ENCODE data around the gene PHAF1. TPM values are rescaled to one million over a fixed set of nuclear protein-coding genes. Genes with fewer than 3 reads are reported as not detected.

The PHAF1 gene
- total RNA-seq, 1 donor from 2014 or later = 14.9 TPM

DNA sequence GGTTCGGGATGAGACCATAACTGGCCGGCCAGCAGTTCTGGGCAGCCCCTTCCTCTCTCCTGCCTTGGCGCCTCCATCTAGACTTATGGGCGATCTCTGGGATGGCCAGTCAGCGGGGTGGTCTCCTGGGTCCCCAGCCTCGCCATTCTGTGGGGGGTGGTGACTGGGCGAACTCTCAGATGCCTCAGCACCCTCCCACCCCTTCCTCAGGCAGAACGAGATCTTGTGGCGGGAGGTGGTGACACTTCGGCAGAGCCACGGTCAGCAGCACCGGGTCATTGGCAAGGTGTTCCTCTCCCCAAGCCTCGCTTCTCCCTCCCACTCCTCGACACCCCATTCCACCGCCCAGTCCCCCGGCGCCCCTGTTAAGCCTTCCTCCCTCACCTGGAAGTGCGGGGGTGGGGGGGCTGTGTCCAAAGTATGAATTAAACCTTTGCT, 56.4 kb downstream of the PHAF1 start:
- Mint-ChIP-seq H3K36me3 (ENCODE audit: low read depth) (no peaks in the 10 kb centered on the region), H3K9me3 (ENCODE audit: low read depth) (no peaks in the 10 kb centered on the region), H3K27me3 (ENCODE audit: low read depth) (peaks cover 11% of the 10 kb centered on the region), H3K4me3 (ENCODE audit: unreplicated experiment) (no peak overlapping the region), H3K27ac (ENCODE audit: unreplicated experiment) (no peak overlapping the region), H3K4me1 (ENCODE audit: low read depth) (peaks cover 34% of the 10 kb centered on the region)
- DNase-seq (ENCODE audit: low spot score) = no peak
- TF ChIP-seq, protein P1, sequence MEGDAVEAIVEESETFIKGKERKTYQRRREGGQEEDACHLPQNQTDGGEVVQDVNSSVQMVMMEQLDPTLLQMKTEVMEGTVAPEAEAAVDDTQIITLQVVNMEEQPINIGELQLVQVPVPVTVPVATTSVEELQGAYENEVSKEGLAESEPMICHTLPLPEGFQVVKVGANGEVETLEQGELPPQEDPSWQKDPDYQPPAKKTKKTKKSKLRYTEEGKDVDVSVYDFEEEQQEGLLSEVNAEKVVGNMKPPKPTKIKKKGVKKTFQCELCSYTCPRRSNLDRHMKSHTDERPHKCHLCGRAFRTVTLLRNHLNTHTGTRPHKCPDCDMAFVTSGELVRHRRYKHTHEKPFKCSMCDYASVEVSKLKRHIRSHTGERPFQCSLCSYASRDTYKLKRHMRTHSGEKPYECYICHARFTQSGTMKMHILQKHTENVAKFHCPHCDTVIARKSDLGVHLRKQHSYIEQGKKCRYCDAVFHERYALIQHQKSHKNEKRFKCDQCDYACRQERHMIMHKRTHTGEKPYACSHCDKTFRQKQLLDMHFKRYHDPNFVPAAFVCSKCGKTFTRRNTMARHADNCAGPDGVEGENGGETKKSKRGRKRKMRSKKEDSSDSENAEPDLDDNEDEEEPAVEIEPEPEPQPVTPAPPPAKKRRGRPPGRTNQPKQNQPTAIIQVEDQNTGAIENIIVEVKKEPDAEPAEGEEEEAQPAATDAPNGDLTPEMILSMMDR (IDR thresholded peaks at IDR 0.05) = no peak

DNA sequence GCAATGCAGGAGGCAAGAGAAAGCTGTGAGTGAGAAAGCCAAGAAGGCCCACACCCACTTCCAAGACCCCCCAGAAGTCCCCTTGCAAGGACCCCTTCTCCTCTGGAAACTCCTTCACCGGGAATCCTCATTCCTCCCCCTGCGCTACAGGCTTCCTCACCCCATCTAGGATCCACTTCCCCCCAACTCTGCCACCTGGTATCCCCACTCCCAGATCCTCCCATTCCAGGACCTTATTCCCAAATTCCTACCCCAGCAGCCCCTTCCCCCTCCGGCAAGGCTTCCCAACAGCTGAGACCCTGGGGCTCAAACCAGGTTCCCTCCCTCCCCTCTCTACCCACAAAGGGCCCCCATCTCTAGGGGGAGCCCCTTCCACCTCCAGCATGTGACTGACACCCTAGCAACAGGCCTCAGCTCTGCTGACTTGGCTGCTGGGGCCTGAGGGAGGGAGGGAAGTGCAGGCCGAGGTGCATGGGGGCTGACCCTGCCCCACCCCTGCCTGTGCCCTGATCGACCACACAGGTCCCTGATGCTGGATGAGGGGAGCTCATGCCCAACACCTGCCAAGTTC, 56.9 kb downstream of the PHAF1 start:
- no peak overlapping the region for H3K4me3 Mint-ChIP-seq (ENCODE audit: unreplicated experiment)
- TF ChIP-seq, protein P1 (IDR thresholded peaks at IDR 0.05) = no peak

DNA sequence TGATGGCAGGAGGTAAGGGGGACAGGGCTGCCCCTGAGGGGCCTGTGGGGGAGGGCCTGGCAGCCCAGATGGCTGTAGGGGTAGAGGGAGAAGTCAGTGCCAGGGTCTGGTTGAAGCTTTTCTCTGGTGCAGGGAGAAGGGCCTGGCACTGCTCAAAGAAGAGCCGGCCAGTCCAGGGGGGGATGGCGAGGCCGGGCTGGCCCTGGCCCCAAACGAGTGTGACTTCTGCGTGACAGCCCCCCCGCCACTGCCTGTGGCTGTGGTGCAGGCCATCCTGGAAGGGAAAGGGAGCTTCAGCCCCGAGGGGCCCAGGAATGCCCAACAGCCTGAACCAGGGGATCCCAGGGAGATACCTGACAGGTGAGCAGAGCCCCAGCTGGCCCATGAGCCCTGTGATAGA, 57.8 kb downstream of the PHAF1 start:
- Mint-ChIP-seq H3K27ac (ENCODE audit: unreplicated experiment) (no peak overlapping the region), H3K4me1 (ENCODE audit: low read depth) (peaks cover 38% of the 10 kb centered on the region), H3K27me3 (ENCODE audit: low read depth) (peaks cover 9% of the 10 kb centered on the region)

More for the DNA sequence above, 56.9 kb downstream of the PHAF1 start:
- H3K27ac Mint-ChIP-seq (ENCODE audit: unreplicated experiment) = no peak overlapping the region
- H3K4me1 Mint-ChIP-seq (ENCODE audit: low read depth) = peaks cover 39% of the 10 kb centered on the region
- no peaks in the 10 kb centered on the region for H3K36me3 Mint-ChIP-seq (ENCODE audit: low read depth)
- no peak for DNase-seq (ENCODE audit: low spot score)
- H3K27me3 Mint-ChIP-seq (ENCODE audit: low read depth) = peaks cover 11% of the 10 kb centered on the region
- no peaks in the 10 kb centered on the region for H3K9me3 Mint-ChIP-seq (ENCODE audit: low read depth)

DNA sequence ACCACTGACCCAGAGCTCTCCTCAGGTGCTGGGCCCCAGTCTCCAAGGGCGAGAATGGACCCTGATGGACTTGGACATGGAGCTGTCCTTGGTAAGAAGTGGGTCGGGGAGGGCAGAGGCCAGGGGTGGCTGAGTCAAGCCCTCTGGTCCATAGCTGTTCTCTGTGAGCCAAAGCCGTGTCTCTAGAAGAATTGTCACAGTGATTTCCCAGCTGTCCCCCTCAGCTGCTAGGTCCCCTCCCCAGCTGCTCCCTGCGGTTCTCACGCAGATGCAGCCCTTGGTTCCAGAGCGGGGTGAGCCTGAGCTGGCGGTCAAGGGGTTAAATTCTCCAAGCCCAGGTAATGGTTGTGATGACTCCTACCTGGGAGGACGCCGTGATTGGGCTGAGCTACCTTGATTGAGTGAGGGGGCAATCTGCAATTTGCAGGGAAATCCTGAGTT, 59.3 kb downstream of the PHAF1 start:
- Mint-ChIP-seq H3K27me3 (ENCODE audit: low read depth) (peaks cover 8% of the 10 kb centered on the region), H3K36me3 (ENCODE audit: low read depth) (no peaks in the 10 kb centered on the region), H3K27ac (ENCODE audit: unreplicated experiment) (no peak overlapping the region), H3K4me3 (ENCODE audit: unreplicated experiment) (no peak overlapping the region), H3K9me3 (ENCODE audit: low read depth) (no peaks in the 10 kb centered on the region), H3K4me1 (ENCODE audit: low read depth) (peaks cover 45% of the 10 kb centered on the region)
- TF ChIP-seq, protein P1 (IDR thresholded peaks at IDR 0.05) = no peak
- DNase-seq (ENCODE audit: low spot score) = no peak

More for the DNA sequence above, 57.8 kb downstream of the PHAF1 start:
- no peaks in the 10 kb centered on the region for H3K36me3 Mint-ChIP-seq (ENCODE audit: low read depth)
- no peaks in the 10 kb centered on the region for H3K9me3 Mint-ChIP-seq (ENCODE audit: low read depth)
- no peak overlapping the region for H3K4me3 Mint-ChIP-seq (ENCODE audit: unreplicated experiment)
- TF ChIP-seq, protein P1 (IDR thresholded peaks at IDR 0.05) = no peak
- no peak for DNase-seq (ENCODE audit: low spot score)

DNA sequence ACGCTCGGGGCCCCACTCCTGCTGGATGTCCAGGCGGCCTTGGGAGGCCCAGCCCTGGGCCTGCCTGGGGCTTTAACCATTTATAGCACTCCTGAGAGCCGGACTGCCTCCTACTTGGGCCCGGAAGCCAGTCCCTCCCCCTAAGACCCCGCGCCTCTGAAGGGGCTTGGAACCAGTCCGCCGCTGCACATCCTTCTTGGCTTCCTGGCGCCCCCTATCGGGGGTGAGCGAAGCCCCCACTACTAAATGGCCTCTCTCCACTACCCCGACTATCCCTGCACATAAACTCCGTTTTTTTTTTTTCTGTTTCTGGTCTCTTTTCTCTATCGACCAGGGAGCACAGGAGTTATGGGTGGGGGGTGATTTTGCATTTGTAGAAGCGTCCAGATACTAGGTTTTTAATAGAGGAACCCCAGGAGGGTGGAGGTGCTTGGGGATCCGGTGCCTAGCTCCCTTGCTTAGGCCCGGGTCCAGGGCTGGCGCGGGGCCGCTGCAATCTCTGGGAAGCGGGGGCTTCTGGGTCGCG, 60.0 kb downstream of the PHAF1 start:
- H3K27me3 Mint-ChIP-seq (ENCODE audit: low read depth) = peaks cover 5% of the 10 kb centered on the region
- peak overlapping the region; percentile 93 for H3K27ac Mint-ChIP-seq (ENCODE audit: unreplicated experiment)
- TF ChIP-seq, protein P1 (IDR thresholded peaks at IDR 0.05) = peak; percentile 83
- H3K9me3 Mint-ChIP-seq (ENCODE audit: low read depth) = no peaks in the 10 kb centered on the region
- no peak for DNase-seq (ENCODE audit: low spot score)
- H3K4me3 Mint-ChIP-seq (ENCODE audit: unreplicated experiment) = peak overlapping the region; percentile 78
- H3K36me3 Mint-ChIP-seq (ENCODE audit: low read depth) = no peaks in the 10 kb centered on the region
- H3K4me1 Mint-ChIP-seq (ENCODE audit: low read depth) = peaks cover 42% of the 10 kb centered on the region

Measured in chondrocyte (in vitro differentiated cells).